H9 (cell line): Measurements from ENCODE around the gene TIMM10B. TPM values are rescaled to one million over a fixed set of nuclear protein-coding genes. Genes with fewer than 3 reads are reported as not detected.

Experiments
- DNase-seq: peaks from one replicate; pipeline ENCODE4 v3.0.0-alpha.2; 2017
- H2AFZ ChIP-seq: one replicate; pipeline ENCODE4 v1.6.1; 2013; ENCODE audit warnings: mild to moderate bottlenecking, low read length, control low read depth, moderate library complexity
- H2AK5ac ChIP-seq: 2 replicates; pipeline ENCODE4 v1.6.1; 2013; ENCODE audit warnings: low read length, control low read depth, mixed read lengths; ENCODE audit not compliant: insufficient read length
- H2BK120ac ChIP-seq: one replicate; pipeline ENCODE4 v1.6.1; 2013; ENCODE audit warnings: low read depth, mild to moderate bottlenecking, low read length, control low read depth, inconsistent platforms; ENCODE audit not compliant: poor library complexity, severe bottlenecking
- H2BK12ac ChIP-seq: 2 replicates; pipeline ENCODE4 v1.6.1; 2013; ENCODE audit warnings: low read length, control low read depth, mixed read lengths, low read depth; ENCODE audit not compliant: insufficient read length
- H2BK15ac ChIP-seq: 2 replicates; pipeline ENCODE4 v1.6.1; 2013; ENCODE audit warnings: low read depth, low read length, control low read depth
- H2BK20ac ChIP-seq: one replicate; pipeline ENCODE4 v1.6.1; 2013; ENCODE audit warnings: low read depth, mild to moderate bottlenecking, low read length, control low read depth, inconsistent platforms; ENCODE audit not compliant: poor library complexity, severe bottlenecking
- H2BK5ac ChIP-seq: 2 replicates; pipeline ENCODE4 v1.6.1; 2013; ENCODE audit warnings: low read length, control low read depth, mixed read lengths; ENCODE audit not compliant: insufficient read length
- H3K14ac ChIP-seq: 2 replicates; pipeline ENCODE4 v1.6.1; 2013; ENCODE audit warnings: low read length, control low read depth; ENCODE audit not compliant: insufficient read depth
- H3K18ac ChIP-seq: 2 replicates; pipeline ENCODE4 v1.6.1; 2013; ENCODE audit warnings: low read depth, mild to moderate bottlenecking, mixed read lengths, low read length, control low read depth; ENCODE audit not compliant: insufficient read length
- H3K23ac ChIP-seq: 2 replicates; pipeline ENCODE4 v1.6.1; 2013; ENCODE audit warnings: low read length, control low read depth, mixed read lengths, low read depth; ENCODE audit not compliant: insufficient read length
- H3K23me2 ChIP-seq: 2 replicates; pipeline ENCODE4 v1.6.1; 2013; ENCODE audit warnings: low read depth, mild to moderate bottlenecking, mixed read lengths, low read length, control low read depth; ENCODE audit not compliant: insufficient read length, poor library complexity, severe bottlenecking
- H3K27ac ChIP-seq: 2 replicates; pipeline ENCODE4 v1.5.1; 2013; ENCODE audit warnings: low read length, control low read depth, mixed read lengths, low read depth; ENCODE audit not compliant: insufficient read length
- H3K27me3 ChIP-seq: 2 replicates; pipeline ENCODE4 v1.6.1; 2013; ENCODE audit warnings: low read length, control low read depth, inconsistent platforms; ENCODE audit not compliant: insufficient read depth
- H3K4ac ChIP-seq: 2 replicates; pipeline ENCODE4 v1.6.1; 2013; ENCODE audit warnings: low read depth, mild to moderate bottlenecking, control low read depth, inconsistent platforms, low read length, moderate library complexity
- H3K4me1 ChIP-seq: 2 replicates; pipeline ENCODE4 v1.6.1; 2013; ENCODE audit warnings: low read length, control low read depth, inconsistent platforms; ENCODE audit not compliant: insufficient read depth
- H3K4me2 ChIP-seq: 2 replicates; pipeline ENCODE4 v1.6.1; 2013; ENCODE audit warnings: low read length, control low read depth, mixed read lengths; ENCODE audit not compliant: insufficient read length, insufficient read depth
- H3K56ac ChIP-seq: 2 replicates; pipeline ENCODE4 v1.6.1; 2013; ENCODE audit warnings: low read depth, mild to moderate bottlenecking, mixed read lengths, low read length, control low read depth; ENCODE audit not compliant: insufficient read length
- H3K79me1 ChIP-seq: 2 replicates; pipeline ENCODE4 v1.6.1; 2013; ENCODE audit warnings: low read depth, mild to moderate bottlenecking, moderate library complexity, low read length, control low read depth, inconsistent platforms; ENCODE audit not compliant: insufficient read depth, poor library complexity, severe bottlenecking
- H3K79me2 ChIP-seq: 2 replicates; pipeline ENCODE4 v1.6.1; 2013; ENCODE audit warnings: low read length, control low read depth, inconsistent platforms; ENCODE audit not compliant: insufficient read depth
- H3K9ac ChIP-seq: 2 replicates; pipeline ENCODE4 v1.6.1; 2013; ENCODE audit warnings: low read length, control low read depth, mixed read lengths; ENCODE audit not compliant: insufficient read length; ENCODE audit errors: extremely low read depth
- H3K9me3 ChIP-seq: one replicate; pipeline ENCODE4 v1.6.1; 2013; ENCODE audit warnings: low read depth, low read length, inconsistent platforms; ENCODE audit not compliant: control insufficient read depth
- H3T11ph ChIP-seq: one replicate; pipeline ENCODE4 v1.6.1; 2013; ENCODE audit warnings: mild to moderate bottlenecking, low read length, control low read depth, inconsistent platforms
- H4K20me1 ChIP-seq: one replicate; pipeline ENCODE4 v1.6.1; 2013; ENCODE audit not compliant: control insufficient read depth, insufficient read length, insufficient read depth
- H4K5ac ChIP-seq: 2 replicates; pipeline ENCODE4 v1.6.1; 2013; ENCODE audit warnings: low read depth, mild to moderate bottlenecking, mixed read lengths, low read length, control low read depth; ENCODE audit not compliant: insufficient read length
- H4K8ac ChIP-seq: replicated peaks from 2 replicates; pipeline ENCODE4 v1.6.1; 2013; ENCODE audit warnings: low read length, control low read depth, mixed read lengths, low read depth; ENCODE audit not compliant: insufficient read length
- H4K91ac ChIP-seq: 2 replicates; pipeline ENCODE4 v1.6.1; 2013; ENCODE audit warnings: low read depth, mild to moderate bottlenecking, moderate library complexity, mixed read lengths, low read length, control low read depth; ENCODE audit not compliant: insufficient read length
- H3K27ac Mint-ChIP-seq, 3 experiments: 2 replicates in 2 of 3; 3 replicates in 1 of 3; pipeline ENCODE4 v1.8.0; 2020 to 2021; ENCODE audit warnings: mixed read lengths in 3 of 3, mild to moderate bottlenecking in 1 of 3, moderate library complexity in 1 of 3
- H3K27me3 Mint-ChIP-seq: 2 replicates; pipeline ENCODE4 v1.8.0; 2021; ENCODE audit warnings: low read depth, mild to moderate bottlenecking, moderate library complexity, mixed read lengths
- H3K36me3 Mint-ChIP-seq, 3 experiments: 2 replicates in 2 of 3; 3 replicates in 1 of 3; pipeline ENCODE4 v1.8.0; 2020 to 2021; ENCODE audit warnings: low read depth in 3 of 3, mixed read lengths in 3 of 3; ENCODE audit not compliant: insufficient read depth in 1 of 3
- H3K4me1 Mint-ChIP-seq, 2 experiments: 2 replicates each; pipeline ENCODE4 v1.8.0; 2020; ENCODE audit warnings: mixed read lengths in 2 of 2
- H3K4me3 Mint-ChIP-seq, 2 experiments: 2 replicates in 1 of 2; 3 replicates in 1 of 2; pipeline ENCODE4 v1.8.0; 2020 to 2021; ENCODE audit warnings: mild to moderate bottlenecking in 2 of 2, mixed read lengths in 2 of 2, moderate library complexity in 1 of 2
- H3K9me3 Mint-ChIP-seq, 2 experiments: 2 replicates in 1 of 2; 3 replicates in 1 of 2; pipeline ENCODE4 v1.8.0; 2020; ENCODE audit warnings: mild to moderate bottlenecking in 2 of 2, mixed read lengths in 2 of 2, moderate library complexity in 1 of 2
- WGBS: extraction: QIAGEN DNeasy Blood & Tissue Kit; methylation state at CpG from one replicate; pipeline ENCODE4 v1.1.7; 2013; ENCODE audit warnings: missing lambda C conversion rate, low lambda C conversion rate, mixed read lengths; ENCODE audit not compliant: insufficient read length; ENCODE audit errors: extremely low coverage; 5-methylcytosine and 5-hydroxymethylcytosine counted together
- total RNA-seq: library from RNA; stranded (reverse); gene quantifications from 2 replicates; pipeline ENCODE4 v1.2.1, GENCODE V29; 2021
- TF ChIP-seq, protein P1 (sequence below): fragments of 200-600 bp; sonication (generic); conservative IDR thresholded peaks from 3 replicates; pipeline ENCODE4 v1.8.0; 2021; ENCODE audit warnings: antibody characterized with exemption, mild to moderate bottlenecking

The TIMM10B gene
- total RNA-seq, 1 experiment from 2014 or later: 49.9 TPM

DNA sequence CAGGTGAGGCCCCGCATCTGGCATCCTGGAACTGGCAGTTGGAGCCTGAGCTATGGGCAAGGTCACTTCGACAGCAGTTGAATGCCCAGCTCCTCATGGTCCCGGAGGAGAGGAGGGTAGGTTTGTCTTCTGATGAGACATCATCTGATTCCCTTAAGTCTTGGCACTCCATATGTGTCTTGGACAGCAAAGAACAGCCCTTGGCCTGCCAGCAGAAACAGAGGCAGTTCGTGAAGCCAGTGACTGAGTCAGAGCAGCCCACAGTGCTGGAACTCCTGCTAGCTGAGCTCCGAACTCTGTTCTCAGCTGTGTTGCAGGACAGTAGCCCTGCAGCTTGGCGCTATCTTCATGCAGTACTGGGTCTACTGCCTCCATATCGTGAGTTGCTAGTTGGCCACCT, 16.8 kb downstream of the TIMM10B start:
- Histone ChIP-seq H3K18ac (no peak overlapping the region), H2BK20ac (no peak overlapping the region), H3K14ac (no peak overlapping the region), H3K4ac (no peak overlapping the region), H3K79me1 (no peaks in the 10 kb centered on the region), H4K8ac (no peak overlapping the region), H4K5ac (no peak overlapping the region), H2BK5ac (no peak overlapping the region), H3K4me2 (no peak overlapping the region), H3K9me3 (no peaks in the 10 kb centered on the region), H4K91ac (no peak overlapping the region), H2AFZ (no peak overlapping the region), H3K23ac (no peak overlapping the region), H3K27ac (no peak overlapping the region), H2AK5ac (no peak overlapping the region), H3T11ph (no peak overlapping the region), H4K20me1 (no peaks in the 10 kb centered on the region), H3K23me2 (no peaks in the 10 kb centered on the region), H3K9ac (no peak overlapping the region), H3K79me2 (no peaks in the 10 kb centered on the region), H3K56ac (no peak overlapping the region), H3K4me1 (no peaks in the 10 kb centered on the region), H2BK120ac (no peak overlapping the region), H2BK12ac (no peak overlapping the region), H2BK15ac (no peak overlapping the region), H3K27me3 (no peaks in the 10 kb centered on the region)
- no peaks in the 10 kb centered on the region for H3K27me3 Mint-ChIP-seq
- peaks cover 9 to 13% of the 10 kb centered on the region in 2 experiments for H3K4me1 Mint-ChIP-seq
- DNase-seq: no peak
- WGBS: no CpG with 5 or more reads among the region's 7 CpGs
- no peak overlapping the region for H3K27ac Mint-ChIP-seq
- H3K36me3 Mint-ChIP-seq: peaks cover 4 to 9% (median 8%) of the 10 kb centered on the region in 3 experiments; a peak in 4 of 7 replicates
- TF ChIP-seq, protein P1, sequence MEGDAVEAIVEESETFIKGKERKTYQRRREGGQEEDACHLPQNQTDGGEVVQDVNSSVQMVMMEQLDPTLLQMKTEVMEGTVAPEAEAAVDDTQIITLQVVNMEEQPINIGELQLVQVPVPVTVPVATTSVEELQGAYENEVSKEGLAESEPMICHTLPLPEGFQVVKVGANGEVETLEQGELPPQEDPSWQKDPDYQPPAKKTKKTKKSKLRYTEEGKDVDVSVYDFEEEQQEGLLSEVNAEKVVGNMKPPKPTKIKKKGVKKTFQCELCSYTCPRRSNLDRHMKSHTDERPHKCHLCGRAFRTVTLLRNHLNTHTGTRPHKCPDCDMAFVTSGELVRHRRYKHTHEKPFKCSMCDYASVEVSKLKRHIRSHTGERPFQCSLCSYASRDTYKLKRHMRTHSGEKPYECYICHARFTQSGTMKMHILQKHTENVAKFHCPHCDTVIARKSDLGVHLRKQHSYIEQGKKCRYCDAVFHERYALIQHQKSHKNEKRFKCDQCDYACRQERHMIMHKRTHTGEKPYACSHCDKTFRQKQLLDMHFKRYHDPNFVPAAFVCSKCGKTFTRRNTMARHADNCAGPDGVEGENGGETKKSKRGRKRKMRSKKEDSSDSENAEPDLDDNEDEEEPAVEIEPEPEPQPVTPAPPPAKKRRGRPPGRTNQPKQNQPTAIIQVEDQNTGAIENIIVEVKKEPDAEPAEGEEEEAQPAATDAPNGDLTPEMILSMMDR: no peak
- no peak overlapping the region for H3K4me3 Mint-ChIP-seq
- H3K9me3 Mint-ChIP-seq: no peaks in the 10 kb centered on the region
